HepG2 (cell line): ENCODE data around the gene FMNL1. TPM values are rescaled to one million over a fixed set of nuclear protein-coding genes. Genes with fewer than 3 reads are reported as not detected.

Source experiments
- HMGXB4 ChIP-seq, 2 experiments: sonication (generic) in 1 of 2; formaldehyde crosslinking in 1 of 2; IDR thresholded peaks; 2 replicates each; pipeline versions ENCODE4 v1.4.0 to v1.6.1; 2018 to 2020; ENCODE audit warnings: missing genetic modification reagents in 2 of 2, borderline replicate concordance in 1 of 2, low read depth in 1 of 2, mild to moderate bottlenecking in 1 of 2, missing biosample characterization in 1 of 2
- NBN ChIP-seq: fragments of 450-650 bp; conservative IDR thresholded peaks from 2 replicates; pipeline ENCODE4 v1.6.1; 2017
- SMAD9 ChIP-seq: sonication (generic); formaldehyde crosslinking; IDR thresholded peaks from 2 replicates; pipeline ENCODE4 v1.5.1; 2020; ENCODE audit warnings: mild to moderate bottlenecking, missing genetic modification reagents
- ZBTB1 ChIP-seq: sonication (generic); formaldehyde crosslinking; IDR thresholded peaks from 2 replicates; pipeline ENCODE4 v1.4.0; 2020; ENCODE audit warnings: missing genetic modification reagents, borderline replicate concordance
- ZHX2 ChIP-seq, 2 experiments: sonication (generic) in 1 of 2; formaldehyde crosslinking in 1 of 2; IDR thresholded peaks; 2 replicates each; pipeline versions ENCODE4 v1.6.1 to v1.9.0; 2014 to 2022; ENCODE audit warnings: antibody characterized with exemption in 1 of 2, borderline replicate concordance in 1 of 2, inconsistent platforms in 1 of 2, low read depth in 1 of 2, missing genetic modification reagents in 1 of 2
- ZMYM4 ChIP-seq: sonication (generic); formaldehyde crosslinking; IDR thresholded peaks from 2 replicates; pipeline ENCODE4 v1.8.1; 2023; ENCODE audit warnings: mild to moderate bottlenecking, missing genetic modification reagents
- ZNF256 ChIP-seq: sonication (generic); formaldehyde crosslinking; conservative IDR thresholded peaks from 2 replicates; pipeline ENCODE4 v1.4.0; 2020; ENCODE audit warnings: missing genetic modification reagents
- ZNF263 ChIP-seq: sonication (generic); formaldehyde crosslinking; IDR thresholded peaks from 2 replicates; pipeline ENCODE4 v1.4.0; 2020; ENCODE audit warnings: missing genetic modification reagents
- ZNF337 ChIP-seq: sonication (generic); formaldehyde crosslinking; IDR thresholded peaks from 2 replicates; pipeline ENCODE4 v1.5.1; 2020; ENCODE audit warnings: missing genetic modification reagents, low read depth, mild to moderate bottlenecking, borderline replicate concordance
- ZNF530 ChIP-seq: sonication (generic); formaldehyde crosslinking; IDR thresholded peaks from 2 replicates; pipeline ENCODE4 v1.5.0; 2020; ENCODE audit warnings: low read depth, mild to moderate bottlenecking, missing genetic modification reagents
- ZNF646 ChIP-seq: sonication (generic); formaldehyde crosslinking; IDR thresholded peaks from 2 replicates; pipeline ENCODE4 v1.9.0; 2021; ENCODE audit warnings: mild to moderate bottlenecking, missing genetic modification reagents
- ZNF652 ChIP-seq: IDR thresholded peaks from 2 replicates; pipeline ENCODE4 v1.6.1; 2016; ENCODE audit warnings: low read depth, borderline replicate concordance
- polyA plus RNA-seq, 8 experiments: library from polyadenylated mRNA; depleted of rRNA in 3 of 8; stranded (reverse) in 7 of 8; unstranded in 1 of 8; fragments of >200 nt; fragmentation: Illumina TruSeq in 4 of 8; extraction: Trizol in 4 of 8; gene quantifications; 2 replicates each; pipeline versions ENCODE4 v1.2.1 to v1.2.3, GENCODE V29; 2011 to 2016; ENCODE audit warnings: low read depth in 4 of 8, missing spikeins in 1 of 8, mixed read lengths in 1 of 8; ENCODE audit not compliant: insufficient read depth in 1 of 8
- total RNA-seq, 5 experiments: library from RNA; depleted of rRNA; stranded (reverse); fragments of >200 nt; fragmentation: Illumina TruSeq; extraction: Trizol; gene quantifications; 2 replicates each; pipeline ENCODE4 v1.2.3, GENCODE V29; 2016; ENCODE audit warnings: low read depth in 1 of 5

The FMNL1 gene
- total and polyA plus RNA-seq, 2 of the 13 experiments (the other 11 are each of a cell fraction or from before 2014, with no cell fraction given) = 0.53 to 0.70 TPM

- TF ChIP-seq HMGXB4 (CRISPR knock-in tag; IDR thresholded peaks at IDR 0.05; ENCODE audit: borderline replicate concordance in 1 of 2, low read depth in 1 of 2) (peak; percentile 76 to 78; a peak in 3 of 4 replicates), ZNF337 (CRISPR knock-in tag) (no peak), ZNF256 (CRISPR knock-in tag) (no peak), ZMYM4 (CRISPR knock-in tag) (no peak; the same call in none of the 2 replicates), SMAD9 (CRISPR knock-in tag) (no peak), NBN (no peak), ZNF646 (CRISPR knock-in tag) (no peak), ZNF263 (peak; percentile 51; the same call in 1 of the 2 replicates), ZHX2 (IDR thresholded peaks at IDR 0.05; ENCODE audit: low read depth) (peak; percentile 23; the same call in 1 of the 2 replicates), ZHX2 (CRISPR knock-in tag; IDR thresholded peaks at IDR 0.05; ENCODE audit: borderline replicate concordance) (no peak), ZNF652 (CRISPR knock-in tag) (0 out of 2 replicates have a peak, but pooled peaks have one; percentile 41), ZNF530 (CRISPR knock-in tag) (no peak), ZBTB1 (CRISPR knock-in tag) (peak; percentile 19; the same call in 1 of the 2 replicates)
Observed at GRCh38 chr17:45172541-45173286, 49.0 kb upstream of the FMNL1 start (continued).
